ENCODE results near the gene EVA1C.
A peak's percentile ranks its signal among the peaks of the same experiment; 100 is the strongest.
"Not testable (repeated sequence)": the region's sequence is repeated elsewhere in the genome, so short reads cannot be mapped to it uniquely, and the experiment has no call there.

Gene EVA1C

GRCh38 chr21:32390537-32391224 lies 21.8 kb upstream of the EVA1C start:
- not testable (repeated sequence) for DNase-seq

DNA sequence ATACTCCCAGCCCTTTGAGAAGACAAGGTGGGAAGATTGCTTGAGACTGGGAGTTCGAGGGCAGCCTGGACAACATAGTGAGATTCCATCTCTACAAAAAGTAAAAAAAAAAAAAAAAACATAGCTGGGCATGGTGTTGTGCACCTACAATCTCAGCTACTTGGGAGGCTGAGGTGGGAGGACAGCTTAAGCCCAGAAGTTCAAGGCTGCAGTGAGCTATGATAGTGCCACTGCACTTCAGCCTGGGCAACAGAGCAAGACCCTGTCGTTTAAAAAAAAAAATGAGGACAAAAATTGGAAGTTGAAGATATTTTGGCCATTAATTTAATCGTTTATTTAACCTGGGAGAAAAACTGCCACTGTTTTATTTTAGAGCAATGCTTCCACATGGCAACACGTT lies 20.8 kb upstream of the EVA1C start:
- no peak for DNase-seq

DNA sequence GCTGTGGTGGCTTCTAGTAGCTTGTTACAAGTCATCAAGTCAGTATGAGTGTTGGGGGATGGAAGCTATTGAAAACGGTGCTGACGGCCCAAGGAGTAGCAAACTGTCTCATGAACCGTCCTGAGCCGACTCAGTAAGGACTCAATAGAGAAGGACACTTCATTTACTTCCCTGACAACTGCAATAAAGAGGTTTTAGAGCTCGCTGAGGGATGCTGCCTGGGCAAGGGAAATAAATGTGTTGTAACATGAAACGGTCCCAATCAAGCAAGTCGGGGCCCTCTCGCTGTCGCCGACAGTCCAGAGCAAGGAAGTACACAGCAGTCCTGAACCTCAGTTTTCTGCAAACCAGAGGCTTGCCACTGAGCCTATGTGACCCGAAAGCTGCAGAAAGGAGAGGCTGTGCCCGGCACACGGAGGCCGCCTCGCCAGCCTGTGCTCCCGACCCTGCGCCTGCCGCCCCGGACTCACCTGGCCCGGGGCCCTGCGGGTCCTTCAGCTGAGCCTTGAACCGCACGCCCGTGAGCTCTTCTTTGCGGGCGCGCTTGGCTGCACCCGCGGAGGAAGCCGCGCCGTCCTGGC lies 20.1 kb upstream of the EVA1C start:
- no peak for DNase-seq

DNA sequence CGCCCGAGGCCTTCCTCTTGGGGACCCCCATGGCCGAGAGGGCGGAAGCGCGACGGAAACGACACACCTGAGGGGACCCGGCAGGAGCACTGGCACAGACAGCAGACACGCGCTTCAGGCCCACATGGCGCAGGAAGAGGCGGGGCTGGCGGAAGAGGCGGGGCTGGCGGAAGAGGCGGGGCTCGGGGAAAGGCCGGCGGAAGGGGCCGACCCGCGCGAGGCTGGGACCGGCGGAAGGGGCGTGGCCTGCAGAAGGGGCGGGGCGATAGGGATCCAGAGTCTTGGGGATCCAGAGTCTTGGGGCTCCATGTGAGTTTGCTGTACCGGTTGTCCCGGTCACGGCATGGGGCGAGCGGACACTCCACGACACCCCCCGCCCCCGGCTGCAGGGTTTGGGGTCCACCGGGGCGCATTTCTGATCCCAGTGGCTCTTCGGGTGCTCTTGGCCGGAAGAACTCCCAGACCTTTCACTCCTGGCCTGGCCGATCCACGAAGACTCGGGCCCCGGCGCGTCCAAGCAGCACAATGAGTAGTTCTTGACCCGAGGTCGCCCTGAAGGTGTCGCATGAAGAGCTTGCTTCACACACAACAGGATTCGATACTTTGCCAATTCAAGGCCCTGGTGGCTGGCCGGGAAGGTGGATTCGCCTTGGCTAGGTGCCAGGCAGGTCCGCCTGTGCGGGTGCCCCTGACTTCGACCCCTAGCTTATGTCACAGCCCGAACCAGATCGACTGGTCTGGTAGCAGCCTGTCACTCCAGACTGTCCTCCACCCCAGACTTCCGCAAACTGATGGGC lies 19.4 kb upstream of the EVA1C start, which contains the start of gene URB1:
TSS of gene URB1 (minus strand) at position 133 of the 797 bp plus-strand sequence. CDS start at position 31, 102 bp downstream.
- peak; percentile 56 to 97 (median 89) for DNase-seq

- no peak for DNase-seq
Observed at GRCh38 chr21:32393677-32394001, 18.9 kb upstream of the EVA1C start.

GRCh38 chr21:32403201-32403777 lies 9.2 kb upstream of the EVA1C start:
- peak in 8 of 14 donors; percentile 8 to 57 (median 31) for DNase-seq

GRCh38 chr21:32406405-32406804 lies 6.1 kb upstream of the EVA1C start:
- no peak for DNase-seq

GRCh38 chr21:32410291-32410690 lies 2.2 kb upstream of the EVA1C start:
- DNase-seq = no peak

DNA sequence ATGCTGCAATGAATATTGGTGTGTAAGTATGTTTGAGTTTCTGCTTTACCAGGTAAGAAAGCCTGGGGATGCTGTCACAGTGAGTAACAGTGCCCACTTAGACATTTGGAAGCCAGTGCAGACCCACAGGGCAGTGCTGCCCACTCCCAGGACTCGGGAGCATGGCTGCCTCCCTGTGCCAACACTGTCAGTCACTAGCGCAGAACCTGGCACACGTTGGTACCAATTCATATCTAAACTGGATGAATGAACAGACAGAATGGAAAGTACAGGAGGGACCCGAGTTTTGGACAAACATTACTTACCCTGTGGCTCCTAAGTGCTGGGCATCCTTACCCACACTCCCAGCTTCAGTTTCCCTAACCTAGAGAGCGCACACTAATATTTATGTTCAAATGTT lies 1.6 kb upstream of the EVA1C start:
- DNase-seq = peak in 3 of 14 donors; percentile 18 to 49 (median 46)

- peak in 13 of 14 donors; percentile 19 to 87 (median 69) for DNase-seq
Observed at GRCh38 chr21:32411350-32412161, 950 bp upstream of the EVA1C start.

- peak in 8 of 14 donors; percentile 25 to 60 (median 47) for DNase-seq
Observed at GRCh38 chr21:32413015-32413504, 554 bp downstream of the EVA1C start.

DNA sequence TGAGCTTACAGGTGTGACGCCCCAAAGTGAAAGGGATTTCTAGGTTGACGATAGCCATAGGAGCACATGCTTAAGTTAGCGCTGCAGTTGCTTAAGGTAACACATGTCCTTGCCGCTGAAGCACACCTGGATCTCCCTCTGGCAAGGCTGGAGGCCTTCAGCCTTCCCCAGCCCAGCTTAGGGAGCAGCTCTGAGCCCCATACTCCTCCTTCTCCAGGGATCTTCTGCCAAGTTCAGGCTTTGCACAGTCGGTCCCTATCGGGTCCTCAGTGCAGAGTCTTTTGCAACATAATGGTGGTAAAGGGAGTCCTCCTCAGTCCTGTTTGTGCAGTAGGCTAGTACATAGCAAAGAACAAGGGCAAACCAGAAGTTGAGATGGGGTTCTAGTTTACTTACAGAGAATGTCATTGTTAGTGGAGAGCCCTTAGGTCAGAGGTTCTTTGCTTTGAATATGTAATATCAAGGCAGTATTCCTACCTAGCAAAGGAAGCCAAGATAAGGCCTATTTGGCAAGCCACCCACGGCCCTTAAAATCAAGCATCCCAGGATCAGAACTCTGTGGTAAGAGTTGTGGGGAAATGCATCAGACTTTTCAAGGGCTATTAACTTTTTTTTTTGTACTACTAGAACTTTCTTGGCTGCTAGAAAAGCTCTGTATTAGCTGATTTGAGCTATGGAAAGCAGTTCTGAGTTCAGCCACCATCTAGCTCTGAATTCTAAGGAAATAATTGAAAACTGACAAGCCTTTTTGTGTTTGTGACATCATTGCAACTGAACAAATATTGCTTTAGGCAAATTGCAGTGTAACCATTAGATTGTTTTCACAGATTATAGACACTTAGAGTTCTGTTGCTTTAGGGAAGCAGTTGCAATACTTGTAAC lies 1.4 kb downstream of the EVA1C start:
- peak in 5 of 14 donors; percentile 18 to 60 (median 30) for DNase-seq

- DNase-seq = peak in 3 of 14 donors; percentile 12 to 19 (median 16)
Observed at GRCh38 chr21:32414579-32415358, 2.3 kb downstream of the EVA1C start.

DNA sequence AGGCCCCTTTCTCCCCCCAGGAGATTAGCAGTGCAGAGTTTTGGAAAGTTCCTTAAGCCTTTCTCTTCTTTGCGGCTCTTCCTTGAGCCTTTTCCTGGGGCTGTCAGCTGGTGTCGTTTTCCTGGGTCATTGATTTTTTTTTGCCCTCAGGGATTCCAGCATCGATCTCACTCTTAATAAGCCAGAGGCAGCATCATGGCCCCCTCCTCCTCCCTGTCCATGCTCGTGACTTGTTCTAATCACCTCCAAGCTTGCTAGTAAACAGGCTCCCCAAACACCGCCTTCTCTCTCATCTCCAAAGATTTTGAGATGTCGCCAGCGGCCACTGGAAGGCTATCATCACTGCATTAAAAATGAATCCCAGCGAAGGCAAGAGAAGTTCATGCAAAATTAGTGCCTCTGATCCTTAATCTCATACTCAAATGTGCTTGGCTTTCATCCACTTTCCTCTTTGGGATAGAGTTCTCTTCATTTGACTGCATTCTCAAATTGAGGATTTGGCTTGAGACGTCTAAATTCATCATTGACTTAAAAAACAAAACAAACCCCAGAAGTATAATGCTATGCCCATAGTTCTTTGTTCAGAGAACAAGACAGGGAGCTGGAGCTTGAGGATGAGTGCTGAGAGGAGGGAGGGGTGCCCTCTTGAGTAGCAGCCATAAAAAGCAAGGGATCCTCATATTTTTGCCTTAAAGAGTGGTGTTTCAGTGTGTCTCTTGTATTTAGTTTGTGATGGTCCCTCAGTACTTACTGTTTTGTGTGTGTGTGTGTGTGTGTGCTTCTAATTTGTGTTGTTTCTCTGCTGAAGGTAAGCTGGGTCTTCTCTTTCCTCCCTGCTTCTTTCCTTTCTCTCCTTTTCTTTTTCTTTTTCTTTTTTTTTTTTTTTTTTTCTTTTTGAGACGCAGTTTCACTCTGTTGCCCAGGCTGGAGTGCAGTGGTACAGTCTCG lies 3.2 kb downstream of the EVA1C start:
- DNase-seq = no peak

DNA sequence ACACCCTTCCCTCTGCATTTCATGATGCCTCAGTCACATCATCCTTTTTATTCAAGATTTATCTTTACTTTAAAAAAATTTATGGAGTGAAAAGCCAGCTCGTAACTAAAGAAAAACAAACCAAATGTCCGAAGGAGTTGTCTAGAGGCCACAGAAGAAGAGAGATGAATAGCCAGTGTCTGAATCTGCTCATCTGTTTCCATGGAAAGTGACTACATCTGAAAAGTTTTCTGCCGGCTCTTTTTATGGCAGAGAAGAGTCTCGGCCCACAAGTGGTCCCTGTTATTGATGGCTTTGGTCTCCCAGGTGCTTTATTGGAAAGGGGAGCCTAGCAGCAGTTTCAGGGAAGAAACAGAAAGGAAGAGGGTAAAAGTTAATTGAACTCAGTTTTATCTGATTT lies 5.6 kb downstream of the EVA1C start:
- DNase-seq = no peak

- DNase-seq = no peak
Observed at GRCh38 chr21:32422064-32422463, 9.6 kb downstream of the EVA1C start.

- peak in 1 of 14 donors; percentile 5 for DNase-seq
Observed at GRCh38 chr21:32423320-32424190, 11.0 kb downstream of the EVA1C start.

GRCh38 chr21:32424191-32424535 lies 11.7 kb downstream of the EVA1C start:
- DNase-seq = no peak
